IMR-90 (cell line): Measurements from ENCODE around the gene CENPU.

ENCODE experiments used
- BHLHE40 ChIP-seq: fragments of 150-350 bp; IDR thresholded peaks from 2 replicates; pipeline ENCODE4 v1.6.1; 2016; ENCODE audit warnings: mild to moderate bottlenecking, low read depth, low read length
- POLR2A ChIP-seq: IDR thresholded peaks from 2 replicates; pipeline ENCODE4 v1.6.1; 2012; ENCODE audit warnings: mild to moderate bottlenecking, low read depth, low read length
- SMC3 ChIP-seq: fragments of 150-350 bp; IDR thresholded peaks from 2 replicates; pipeline ENCODE4 v1.6.1; 2016; ENCODE audit warnings: low read depth, mild to moderate bottlenecking, antibody characterized with exemption, low read length, moderate library complexity
- TF ChIP-seq, protein P1 (sequence below): conservative IDR thresholded peaks from 2 replicates; pipeline ENCODE4 v1.5.1; 2012; ENCODE audit warnings: mild to moderate bottlenecking, low read depth, low read length, improper control_type of control experiment

DNA sequence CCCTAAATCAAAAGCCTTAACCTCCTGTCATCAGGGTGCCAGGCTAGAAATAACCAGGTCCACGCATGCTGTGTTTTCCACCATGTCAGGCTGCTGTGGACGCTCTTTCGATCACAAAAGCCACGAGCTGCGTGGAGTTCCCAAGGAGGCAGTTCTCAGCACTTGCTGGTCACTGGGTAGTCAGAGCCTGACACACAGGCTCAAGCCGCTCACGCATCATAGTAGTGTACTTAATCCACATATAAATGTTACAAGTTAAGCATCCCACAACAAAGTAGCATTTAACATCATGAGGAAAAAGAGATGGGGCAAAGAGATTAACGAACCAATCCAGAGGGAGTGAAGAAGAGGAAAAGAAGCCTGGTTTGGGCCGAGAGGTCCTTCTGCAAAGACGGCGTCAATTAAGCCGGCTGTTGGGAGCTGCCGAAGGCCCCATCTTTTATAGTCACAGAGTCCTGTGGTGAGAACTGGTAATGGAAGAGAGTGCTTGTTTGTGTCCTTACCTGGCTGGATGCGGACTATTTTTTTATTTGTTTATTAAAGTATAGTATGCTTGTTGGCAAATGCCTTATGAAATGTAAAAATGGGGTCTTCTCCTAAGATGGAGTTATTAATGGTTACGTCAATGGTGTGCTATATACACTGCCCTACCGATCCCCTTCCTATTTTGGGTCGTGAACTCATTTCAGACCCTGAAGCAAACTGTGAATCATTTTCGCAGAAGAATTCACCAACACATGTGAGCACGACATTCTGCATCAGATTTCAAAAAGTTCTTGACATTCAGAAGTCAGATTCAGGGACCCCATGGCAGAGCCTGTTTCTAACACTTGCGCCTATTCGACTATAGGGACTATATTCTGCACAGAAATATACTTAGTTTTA is 83.7 kb downstream of the CENPU start:
- TF ChIP-seq BHLHE40 (no peak), SMC3 (no peak), POLR2A (no peak)
- TF ChIP-seq, protein P1, sequence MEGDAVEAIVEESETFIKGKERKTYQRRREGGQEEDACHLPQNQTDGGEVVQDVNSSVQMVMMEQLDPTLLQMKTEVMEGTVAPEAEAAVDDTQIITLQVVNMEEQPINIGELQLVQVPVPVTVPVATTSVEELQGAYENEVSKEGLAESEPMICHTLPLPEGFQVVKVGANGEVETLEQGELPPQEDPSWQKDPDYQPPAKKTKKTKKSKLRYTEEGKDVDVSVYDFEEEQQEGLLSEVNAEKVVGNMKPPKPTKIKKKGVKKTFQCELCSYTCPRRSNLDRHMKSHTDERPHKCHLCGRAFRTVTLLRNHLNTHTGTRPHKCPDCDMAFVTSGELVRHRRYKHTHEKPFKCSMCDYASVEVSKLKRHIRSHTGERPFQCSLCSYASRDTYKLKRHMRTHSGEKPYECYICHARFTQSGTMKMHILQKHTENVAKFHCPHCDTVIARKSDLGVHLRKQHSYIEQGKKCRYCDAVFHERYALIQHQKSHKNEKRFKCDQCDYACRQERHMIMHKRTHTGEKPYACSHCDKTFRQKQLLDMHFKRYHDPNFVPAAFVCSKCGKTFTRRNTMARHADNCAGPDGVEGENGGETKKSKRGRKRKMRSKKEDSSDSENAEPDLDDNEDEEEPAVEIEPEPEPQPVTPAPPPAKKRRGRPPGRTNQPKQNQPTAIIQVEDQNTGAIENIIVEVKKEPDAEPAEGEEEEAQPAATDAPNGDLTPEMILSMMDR: no peak
